ENCODE data around the gene TMTC2. TPM values are rescaled to one million over a fixed set of nuclear protein-coding genes. Genes with fewer than 3 reads are reported as not detected.

TMTC2 gene
- total and polyA plus RNA-seq, 3 donors from 2014 or later: 8.1 to 22.4 (median 19.4) TPM

DNA sequence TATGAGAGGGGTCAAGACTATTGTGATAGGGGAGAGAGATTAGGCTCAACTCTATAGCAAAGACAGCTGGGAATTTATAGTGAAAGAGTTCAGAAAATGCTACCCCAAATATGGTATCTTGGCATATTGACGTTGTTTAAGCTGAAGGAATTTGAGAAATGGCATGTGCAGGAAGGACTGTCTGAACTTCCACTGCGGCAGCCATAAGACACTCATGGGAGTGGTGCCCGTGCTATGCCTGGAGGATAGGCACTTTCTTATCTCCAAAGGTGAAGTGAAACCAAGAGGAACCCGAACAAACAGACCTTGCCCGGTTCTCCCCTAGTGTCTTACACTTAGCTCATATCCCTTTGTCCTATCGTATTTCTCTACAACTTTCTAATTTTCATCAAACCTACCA lies 390.3 kb downstream of the TMTC2 start:
- Histone ChIP-seq H3K9me3 (no peaks in the 10 kb centered on the region), H3K36me3 (ENCODE audit: low read depth, missing control alignments) (no peaks in the 10 kb centered on the region), H3K27ac (no peak overlapping the region), H3K4me3 (no peak overlapping the region), H3K4me1 (no peaks in the 10 kb centered on the region), H3K27me3 (no peaks in the 10 kb centered on the region)
- WGBS, 2 donors: 86 to 93% methylated on average over 6 of the region's 6 CpGs
- DNase-seq: no peak
- intact Hi-C loops (cut with DNase I; ENCODE audit: low total_unique reads): no loop called here
- TF ChIP-seq CTCF (IDR thresholded peaks at IDR 0.05): no peak
- TF ChIP-seq POLR2A (IDR thresholded peaks at IDR 0.05): no peak

DNA sequence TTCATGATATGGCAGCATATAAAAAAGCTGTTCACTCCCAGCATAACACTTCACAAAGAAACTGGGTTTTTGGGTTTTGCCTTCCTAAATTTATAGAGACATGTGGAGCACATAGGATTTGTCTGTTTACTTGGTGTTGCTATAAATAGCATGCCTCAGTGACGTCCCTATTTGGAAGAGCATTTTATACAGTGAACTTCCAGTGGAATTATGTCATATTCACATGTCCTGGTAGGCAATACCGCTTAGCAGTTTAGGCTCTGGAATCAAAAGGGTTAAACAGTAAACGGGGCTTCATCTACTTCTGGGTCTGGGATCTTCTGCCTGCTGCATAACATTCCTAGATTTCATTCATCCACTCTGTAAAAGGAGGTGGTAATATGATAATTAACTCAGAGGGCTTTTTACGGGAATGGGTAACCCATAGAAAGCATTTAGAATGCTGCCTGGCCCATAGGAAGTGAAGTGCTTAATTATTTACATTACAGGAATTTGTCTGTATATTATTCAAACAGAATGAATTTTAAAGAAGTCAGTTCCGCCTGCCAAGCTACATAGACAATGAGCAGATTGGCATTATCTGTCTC lies 396.1 kb downstream of the TMTC2 start:
- Histone ChIP-seq H3K27ac (no peak overlapping the region), H3K4me3 (no peak overlapping the region), H3K36me3 (ENCODE audit: low read depth, missing control alignments) (no peaks in the 10 kb centered on the region), H3K27me3 (no peaks in the 10 kb centered on the region), H3K9me3 (no peaks in the 10 kb centered on the region), H3K4me1 (no peaks in the 10 kb centered on the region)
- intact Hi-C loops (cut with DNase I; ENCODE audit: low total_unique reads): no loop called here
- no peak for DNase-seq
- TF ChIP-seq CTCF (IDR thresholded peaks at IDR 0.05): no peak
- no peak for TF ChIP-seq POLR2A (IDR thresholded peaks at IDR 0.05)
- 67 to 70% methylated on average over 5 of the region's 5 CpGs for WGBS, 2 donors

- no peak overlapping the region for H3K27ac ChIP-seq
- 56 to 61% methylated on average over 4 of the region's 4 CpGs for WGBS, 2 donors
- H3K36me3 ChIP-seq (ENCODE audit: low read depth, missing control alignments): no peaks in the 10 kb centered on the region
- intact Hi-C loops (cut with DNase I; ENCODE audit: low total_unique reads): no loop called here
- no peaks in the 10 kb centered on the region for H3K9me3 ChIP-seq
- H3K27me3 ChIP-seq: no peaks in the 10 kb centered on the region
- DNase-seq: no peak
- no peak overlapping the region for H3K4me3 ChIP-seq
- no peak for TF ChIP-seq POLR2A (IDR thresholded peaks at IDR 0.05)
- TF ChIP-seq CTCF (IDR thresholded peaks at IDR 0.05): no peak
- H3K4me1 ChIP-seq: no peaks in the 10 kb centered on the region
Measured at GRCh38 chr12:83083616-83084015, 396.9 kb downstream of the TMTC2 start.

- intact Hi-C loops (cut with DNase I; ENCODE audit: low total_unique reads): no loop called here
- DNase-seq: no peak
- no peak for TF ChIP-seq POLR2A (IDR thresholded peaks at IDR 0.05)
- TF ChIP-seq CTCF (IDR thresholded peaks at IDR 0.05): no peak
Measured at GRCh38 chr12:83084516-83085234, 398.0 kb downstream of the TMTC2 start.

GRCh38 chr12:83086023-83086422 lies 399.3 kb downstream of the TMTC2 start:
- TF ChIP-seq CTCF (IDR thresholded peaks at IDR 0.05) (no peak), POLR2A (IDR thresholded peaks at IDR 0.05) (no peak)
- Histone ChIP-seq H3K27ac (no peak overlapping the region), H3K9me3 (no peaks in the 10 kb centered on the region), H3K4me1 (no peaks in the 10 kb centered on the region), H3K27me3 (no peaks in the 10 kb centered on the region), H3K36me3 (ENCODE audit: low read depth, missing control alignments) (no peaks in the 10 kb centered on the region), H3K4me3 (no peak overlapping the region)
- intact Hi-C loops (cut with DNase I; ENCODE audit: low total_unique reads): no loop called here
- no peak for DNase-seq
- WGBS, 2 donors: 97 to 99% methylated on average over 6 to 10 of the region's 10 CpGs

More at GRCh38 chr12:83084516-83085234, 398.0 kb downstream of the TMTC2 start:
- Histone ChIP-seq H3K9me3 (no peaks in the 10 kb centered on the region), H3K4me1 (no peaks in the 10 kb centered on the region), H3K27ac (no peak overlapping the region), H3K27me3 (no peaks in the 10 kb centered on the region), H3K36me3 (ENCODE audit: low read depth, missing control alignments) (no peaks in the 10 kb centered on the region), H3K4me3 (no peak overlapping the region)
- WGBS, 2 donors: 82 to 87% methylated on average over 3 of the region's 3 CpGs

Measured in testis (tissue), 3 donors.